Activated CD8-positive, alpha-beta T cell treated with anti-CD3 and anti-CD28 coated beads for 36 hours (primary cell): Measurements from ENCODE around the gene ROS1. TPM values are rescaled to one million over a fixed set of nuclear protein-coding genes. Genes with fewer than 3 reads are reported as not detected.

Experiments
- ATAC-seq: fragments of 200-7000 bp; cut with Tn5 transposase; one replicate; pipeline ENCODE4 v1.10.0; 2021; ENCODE audit warnings: mild to moderate bottlenecking, moderate library complexity
- CTCF ChIA-PET: fragments of 350-600 bp; sonication (Branson Sonifier 250); formaldehyde crosslinking; loops from one replicate; lab custom pipeline; 2021; ENCODE audit warnings: antibody characterized with exemption; lab: Charles Lee
- POLR2A ChIA-PET: fragments of 350-600 bp; sonication (Branson Sonifier 250); formaldehyde crosslinking; loops from one replicate; lab custom pipeline; 2021; ENCODE audit warnings: antibody characterized with exemption; lab: Charles Lee
- DNase-seq: peaks from one replicate; pipeline ENCODE4 v3.0.0-alpha.2; 2020
- H3K27ac Mint-ChIP-seq: one replicate; pipeline ENCODE4 v1.8.0; 2021; ENCODE audit warnings: mild to moderate bottlenecking, mixed read lengths
- H3K27me3 Mint-ChIP-seq: one replicate; pipeline ENCODE4 v1.8.0; 2021; ENCODE audit warnings: mixed read lengths
- H3K36me3 Mint-ChIP-seq: one replicate; pipeline ENCODE4 v1.8.0; 2021; ENCODE audit warnings: low read depth, mixed read lengths
- H3K4me1 Mint-ChIP-seq: one replicate; pipeline ENCODE4 v1.8.0; 2021; ENCODE audit warnings: low read depth, mixed read lengths
- H3K4me3 Mint-ChIP-seq: one replicate; pipeline ENCODE4 v1.8.0; 2021; ENCODE audit warnings: mild to moderate bottlenecking, moderate library complexity, mixed read lengths
- H3K9me3 Mint-ChIP-seq: one replicate; pipeline ENCODE4 v1.8.0; 2021; ENCODE audit warnings: mixed read lengths
- intact Hi-C: fragments of 100-400 bp; cut with micrococcal nuclease; formaldehyde crosslinking; loops from one replicate; pipeline ENCODE4 v1.10.0; 2022
- total RNA-seq, 2 experiments: library from RNA; stranded (reverse); gene quantifications; one replicate each; pipeline ENCODE4 v1.2.3, GENCODE V29; 2021
- TF ChIP-seq, protein P1 (sequence below): fragments of 200-600 bp; IDR thresholded peaks from one replicate; pipeline ENCODE4 v1.8.0; 2022; ENCODE audit warnings: antibody characterized with exemption, mild to moderate bottlenecking

Gene ROS1
- total RNA-seq, 2 experiments from 2014 or later = not detected

DNA sequence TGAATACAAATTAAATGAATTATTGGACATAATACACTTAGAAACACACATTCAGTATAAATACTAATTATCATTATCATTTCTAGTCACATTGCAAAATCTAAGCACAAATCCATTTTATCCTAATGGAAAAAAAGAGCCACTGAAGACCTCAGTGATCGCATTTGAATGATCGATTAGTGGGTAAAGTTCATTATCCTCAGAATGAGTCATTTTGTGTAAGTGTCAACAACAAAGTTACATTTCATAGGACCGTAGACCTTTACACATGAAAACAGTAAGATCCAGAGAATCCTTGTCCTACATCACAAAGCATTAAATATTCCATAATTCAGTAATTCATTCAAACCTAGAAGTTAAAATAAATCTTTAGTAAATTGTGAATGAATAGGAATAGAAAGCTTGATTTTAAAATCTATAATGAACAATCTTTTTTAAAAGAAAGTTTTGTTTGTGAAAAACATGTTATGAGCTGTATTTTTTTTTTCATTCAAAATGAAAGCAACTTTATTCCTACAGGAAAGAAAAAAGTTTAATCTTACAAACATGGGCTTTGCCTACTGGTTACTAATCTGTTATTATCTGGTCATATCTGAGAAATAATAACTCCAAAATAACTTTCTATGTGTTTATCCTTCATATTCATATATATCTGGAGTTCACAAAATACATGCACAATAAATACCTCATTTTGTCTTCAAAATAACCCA is 33.7 kb downstream of the ROS1 start:
- CTCF ChIA-PET = interaction anchor here (1.5 kb wide), 1 partner anchor 8 kb away, joined by 5 read pairs; no protein-coding TSS in a partner anchor
- Mint-ChIP-seq H3K9me3 (no peaks in the 10 kb centered on the region), H3K36me3 (no peaks in the 10 kb centered on the region), H3K27me3 (peaks cover 10% of the 10 kb centered on the region), H3K4me1 (no peaks in the 10 kb centered on the region), H3K27ac (no peak overlapping the region), H3K4me3 (no peak overlapping the region)
- DNase-seq = no peak
- ATAC-seq = no peak
- intact Hi-C loops = no loop called here
- POLR2A ChIA-PET = no interaction called here
- TF ChIP-seq, protein P1, sequence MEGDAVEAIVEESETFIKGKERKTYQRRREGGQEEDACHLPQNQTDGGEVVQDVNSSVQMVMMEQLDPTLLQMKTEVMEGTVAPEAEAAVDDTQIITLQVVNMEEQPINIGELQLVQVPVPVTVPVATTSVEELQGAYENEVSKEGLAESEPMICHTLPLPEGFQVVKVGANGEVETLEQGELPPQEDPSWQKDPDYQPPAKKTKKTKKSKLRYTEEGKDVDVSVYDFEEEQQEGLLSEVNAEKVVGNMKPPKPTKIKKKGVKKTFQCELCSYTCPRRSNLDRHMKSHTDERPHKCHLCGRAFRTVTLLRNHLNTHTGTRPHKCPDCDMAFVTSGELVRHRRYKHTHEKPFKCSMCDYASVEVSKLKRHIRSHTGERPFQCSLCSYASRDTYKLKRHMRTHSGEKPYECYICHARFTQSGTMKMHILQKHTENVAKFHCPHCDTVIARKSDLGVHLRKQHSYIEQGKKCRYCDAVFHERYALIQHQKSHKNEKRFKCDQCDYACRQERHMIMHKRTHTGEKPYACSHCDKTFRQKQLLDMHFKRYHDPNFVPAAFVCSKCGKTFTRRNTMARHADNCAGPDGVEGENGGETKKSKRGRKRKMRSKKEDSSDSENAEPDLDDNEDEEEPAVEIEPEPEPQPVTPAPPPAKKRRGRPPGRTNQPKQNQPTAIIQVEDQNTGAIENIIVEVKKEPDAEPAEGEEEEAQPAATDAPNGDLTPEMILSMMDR = no peak

DNA sequence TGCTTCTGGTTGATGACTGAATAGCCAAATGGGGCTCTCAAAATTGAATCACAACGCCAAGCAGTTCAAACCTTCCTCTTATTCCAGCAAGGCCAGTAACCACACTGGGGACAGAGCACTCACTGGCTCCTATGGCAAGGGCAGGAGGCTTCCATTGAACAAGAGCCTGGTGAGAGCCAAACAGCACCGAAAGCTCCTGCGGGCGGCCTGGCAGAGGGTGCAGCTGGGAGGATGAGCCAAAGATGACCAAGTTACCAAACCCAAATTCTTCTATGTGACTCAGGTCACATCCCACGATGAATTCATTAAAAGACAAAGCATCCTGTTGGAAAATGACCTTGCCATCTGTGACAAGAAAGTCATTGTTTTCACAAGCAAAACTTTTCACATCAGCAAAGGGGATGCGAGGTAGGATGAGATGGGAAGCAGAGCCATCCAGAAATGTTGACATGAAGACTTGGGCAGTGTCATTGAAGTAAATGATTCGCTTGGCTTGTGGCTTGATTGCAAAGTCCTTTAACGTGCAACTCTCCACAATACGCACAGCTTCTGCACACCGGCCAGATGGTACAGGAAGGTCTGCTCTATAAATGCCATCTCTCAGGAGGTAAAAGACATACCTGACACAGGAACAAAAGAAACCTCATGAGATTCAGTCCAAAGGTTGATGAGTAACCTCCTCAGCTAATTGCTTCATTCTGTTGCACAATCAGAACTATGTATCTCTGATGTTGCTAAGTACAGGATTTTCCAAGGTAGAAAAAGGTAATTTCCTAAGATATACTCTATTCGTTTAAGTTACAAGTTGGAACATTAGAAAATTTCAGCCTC is 36.3 kb downstream of the ROS1 start:
- DNase-seq (no peak), ATAC-seq (no peak)
- no peak overlapping the region for H3K4me3 Mint-ChIP-seq
- POLR2A ChIA-PET = no interaction called here
- H3K4me1 Mint-ChIP-seq = no peaks in the 10 kb centered on the region
- CTCF ChIA-PET = no interaction called here
- H3K27ac Mint-ChIP-seq = no peak overlapping the region
- peaks cover 14% of the 10 kb centered on the region for H3K27me3 Mint-ChIP-seq
- TF ChIP-seq, protein P1 = no peak
- H3K9me3 Mint-ChIP-seq = no peaks in the 10 kb centered on the region
- intact Hi-C loops = no loop called here
- H3K36me3 Mint-ChIP-seq = no peaks in the 10 kb centered on the region

DNA sequence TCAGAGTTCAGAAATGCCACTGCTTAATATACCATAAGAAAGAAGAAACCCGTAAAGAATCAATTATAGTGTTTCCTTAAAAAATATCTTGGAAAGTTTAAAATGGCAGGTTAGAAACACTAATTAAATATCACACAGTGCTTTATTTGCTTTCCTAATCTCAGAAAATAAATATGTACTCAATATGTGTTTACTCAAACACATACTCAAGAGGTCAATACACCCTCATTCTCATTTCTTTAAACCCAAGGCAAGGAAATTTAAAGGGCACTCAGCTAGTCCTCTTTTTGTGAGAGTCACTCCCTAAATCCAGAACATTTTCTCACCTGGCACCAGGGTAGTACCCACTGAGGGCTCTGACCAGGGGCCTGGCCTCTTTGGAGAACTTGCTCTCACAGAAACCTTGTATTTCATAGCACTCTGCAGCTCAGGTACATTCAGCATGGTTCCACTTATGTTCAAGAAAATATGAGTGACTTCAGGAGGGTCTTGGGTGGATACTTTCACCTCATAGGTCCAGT is 38.2 kb downstream of the ROS1 start:
- TF ChIP-seq, protein P1 = no peak
- H3K4me1 Mint-ChIP-seq = no peaks in the 10 kb centered on the region
- POLR2A ChIA-PET = no interaction called here

DNA sequence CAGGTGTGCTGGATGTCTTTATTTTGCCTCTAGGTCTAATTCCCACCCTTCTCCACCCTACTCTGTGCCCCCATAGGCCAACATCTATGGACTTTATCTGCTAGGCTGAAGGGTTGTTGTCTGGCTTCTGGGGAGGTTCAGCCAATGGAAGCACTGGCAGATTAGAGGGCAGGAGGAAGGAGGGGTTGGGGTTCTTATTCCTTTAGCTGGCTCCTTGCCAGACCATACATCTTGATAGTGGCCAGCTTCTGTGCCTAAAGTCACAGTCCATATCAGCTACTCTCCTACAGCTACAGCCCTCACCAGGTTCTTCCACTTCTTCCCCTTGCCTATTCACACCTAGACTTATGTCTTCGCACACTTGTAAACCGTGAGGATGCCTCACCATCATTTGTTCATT is 41.1 kb downstream of the ROS1 start:
- Mint-ChIP-seq H3K27me3 (peaks cover 11% of the 10 kb centered on the region), H3K4me3 (no peak overlapping the region), H3K9me3 (no peaks in the 10 kb centered on the region), H3K27ac (no peak overlapping the region), H3K36me3 (no peaks in the 10 kb centered on the region), H3K4me1 (no peaks in the 10 kb centered on the region)
- ChIA-PET POLR2A (no interaction called here), CTCF (no interaction called here)
- ATAC-seq = no peak
- no peak for DNase-seq
- TF ChIP-seq, protein P1 = no peak
- intact Hi-C loops = no loop called here

More for the DNA sequence above, 38.2 kb downstream of the ROS1 start:
- no peak for ATAC-seq
- no peaks in the 10 kb centered on the region for H3K36me3 Mint-ChIP-seq
- no peak for DNase-seq
- no peaks in the 10 kb centered on the region for H3K9me3 Mint-ChIP-seq
- intact Hi-C loops = no loop called here
- no peak overlapping the region for H3K4me3 Mint-ChIP-seq
- H3K27me3 Mint-ChIP-seq = peaks cover 13% of the 10 kb centered on the region
- CTCF ChIA-PET = no interaction called here
- H3K27ac Mint-ChIP-seq = no peak overlapping the region

DNA sequence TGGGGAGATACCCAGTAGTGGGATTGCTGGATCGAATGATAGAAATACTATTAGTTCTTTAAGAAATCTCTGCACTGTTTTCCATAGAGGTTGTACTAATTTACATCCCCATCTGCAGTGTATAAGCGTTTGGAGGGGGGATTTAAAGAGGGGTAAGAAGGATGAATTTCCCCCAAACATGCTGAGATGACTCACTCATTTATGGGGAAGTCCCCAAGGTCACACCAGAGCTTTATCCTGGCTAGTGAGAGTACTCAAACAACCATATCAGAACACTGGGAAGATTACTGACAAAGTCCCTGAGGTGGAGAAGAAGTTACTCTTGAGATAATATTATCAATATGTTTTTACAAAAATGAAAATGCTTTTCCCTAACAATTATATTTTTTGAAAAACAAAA is 44.0 kb downstream of the ROS1 start:
- no peak overlapping the region for H3K4me3 Mint-ChIP-seq
- DNase-seq (no peak), ATAC-seq (peak; percentile 37)
- ChIA-PET POLR2A (no interaction called here), CTCF (no interaction called here)
- no peak overlapping the region for H3K27ac Mint-ChIP-seq
- H3K4me1 Mint-ChIP-seq = no peaks in the 10 kb centered on the region
- intact Hi-C loops = no loop called here
- peaks cover 11% of the 10 kb centered on the region for H3K27me3 Mint-ChIP-seq
- H3K9me3 Mint-ChIP-seq = no peaks in the 10 kb centered on the region
- no peaks in the 10 kb centered on the region for H3K36me3 Mint-ChIP-seq
- TF ChIP-seq, protein P1 = no peak
